Measurements from ENCODE around the gene GAL3ST1.
A peak's percentile ranks its signal among the peaks of the same experiment; 100 is the strongest.

GAL3ST1 gene

GRCh38 chr22:30591588-30592359 lies 17.3 kb upstream of the GAL3ST1 start, which contains the start of gene PES1:
PES1 (minus strand) TSS chr22:30591910; CDS start chr22:30591833, 77 bp downstream.
- Histone ChIP-seq H3K79me2 (ENCODE audit: insufficient read depth, low read length) (peaks cover 29% of the 10 kb centered on the region), H3K4me2 (ENCODE audit: insufficient read depth, low read length) (peak within 1 kb of the TSS; percentile 88), H3K4me1 (ENCODE audit: insufficient read depth, low read length) (peaks cover 25% of the 10 kb centered on the region), H3K27ac (ENCODE audit: low read length) (peak within 1 kb of the TSS; percentile 97), H3K4me3 (ENCODE audit: low read depth in 1 of 2, low read length in 2 of 2) (peak within 1 kb of the TSS; percentile 62 to 70), H3K9me3 (ENCODE audit: insufficient read depth, low read length, severe bottlenecking) (no peaks in the 10 kb centered on the region), H3K36me3 (ENCODE audit: insufficient read depth, low read length) (peaks cover 33% of the 10 kb centered on the region), H3K27me3 (ENCODE audit: insufficient read depth, low read length, poor library complexity) (no peaks in the 10 kb centered on the region), H3K9ac (ENCODE audit: low read depth, low read length) (peak within 1 kb of the TSS; percentile 61), H4K20me1 (ENCODE audit: insufficient read depth, low read length) (peaks cover 22% of the 10 kb centered on the region; the same call in 1 of the 2 replicates), H2AFZ (ENCODE audit: low read depth, low read length) (peak within 1 kb of the TSS; percentile 71)
- TF ChIP-seq EZH2 (IDR thresholded peaks at IDR 0.05; ENCODE audit: borderline replicate concordance, low read depth, low read length, severe bottlenecking) = no peak
- no peak for TF ChIP-seq CTCF (IDR thresholded peaks at IDR 0.05; ENCODE audit: borderline replicate concordance, extremely low read depth, low read length, poor library complexity, severe bottlenecking)
- peak; percentile 97 for DNase-seq
- ATAC-seq (ENCODE audit: insufficient read depth, low read depth) = peak; percentile 98

GRCh38 chr22:30591191-30591587 lies 16.7 kb upstream of the GAL3ST1 start:
- peak overlapping the region; percentile 62 to 70 for H3K4me3 ChIP-seq (ENCODE audit: low read depth in 1 of 2, low read length in 2 of 2)
- TF ChIP-seq CTCF (IDR thresholded peaks at IDR 0.05; ENCODE audit: borderline replicate concordance, extremely low read depth, low read length, poor library complexity, severe bottlenecking) = no peak
- no peak for TF ChIP-seq EZH2 (IDR thresholded peaks at IDR 0.05; ENCODE audit: borderline replicate concordance, low read depth, low read length, severe bottlenecking)
- H2AFZ ChIP-seq (ENCODE audit: low read depth, low read length) = peak overlapping the region; percentile 71
- peaks cover 24% of the 10 kb centered on the region; the same call in 1 of the 2 replicates for H4K20me1 ChIP-seq (ENCODE audit: insufficient read depth, low read length)
- H3K79me2 ChIP-seq (ENCODE audit: insufficient read depth, low read length) = peaks cover 29% of the 10 kb centered on the region
- no peak for DNase-seq
- no peak for ATAC-seq (ENCODE audit: insufficient read depth, low read depth)
- H3K27me3 ChIP-seq (ENCODE audit: insufficient read depth, low read length, poor library complexity) = no peaks in the 10 kb centered on the region
- H3K4me1 ChIP-seq (ENCODE audit: insufficient read depth, low read length) = peaks cover 25% of the 10 kb centered on the region
- H3K9me3 ChIP-seq (ENCODE audit: insufficient read depth, low read length, severe bottlenecking) = no peaks in the 10 kb centered on the region
- H3K4me2 ChIP-seq (ENCODE audit: insufficient read depth, low read length) = peak overlapping the region; percentile 88
- peaks cover 39% of the 10 kb centered on the region for H3K36me3 ChIP-seq (ENCODE audit: insufficient read depth, low read length)
- H3K27ac ChIP-seq (ENCODE audit: low read length) = peak overlapping the region; percentile 97
- peak overlapping the region; percentile 61 for H3K9ac ChIP-seq (ENCODE audit: low read depth, low read length)

GRCh38 chr22:30586414-30586813 lies 11.9 kb upstream of the GAL3ST1 start:
- H4K20me1 ChIP-seq (ENCODE audit: insufficient read depth, low read length) = peaks cover 54% of the 10 kb centered on the region
- H3K36me3 ChIP-seq (ENCODE audit: insufficient read depth, low read length) = peaks cover 85% of the 10 kb centered on the region
- peaks cover 27% of the 10 kb centered on the region for H3K79me2 ChIP-seq (ENCODE audit: insufficient read depth, low read length)

More at GRCh38 chr22:30586414-30586813, 11.9 kb upstream of the GAL3ST1 start:
- DNase-seq (no peak), ATAC-seq (ENCODE audit: insufficient read depth, low read depth) (no peak)
- H3K9ac ChIP-seq (ENCODE audit: low read depth, low read length) = no peak overlapping the region
- TF ChIP-seq CTCF (IDR thresholded peaks at IDR 0.05; ENCODE audit: borderline replicate concordance, extremely low read depth, low read length, poor library complexity, severe bottlenecking) (no peak), EZH2 (IDR thresholded peaks at IDR 0.05; ENCODE audit: borderline replicate concordance, low read depth, low read length, severe bottlenecking) (no peak)
- no peaks in the 10 kb centered on the region for H3K27me3 ChIP-seq (ENCODE audit: insufficient read depth, low read length, poor library complexity)
- no peak overlapping the region for H3K4me2 ChIP-seq (ENCODE audit: insufficient read depth, low read length)
- H3K27ac ChIP-seq (ENCODE audit: low read length) = no peak overlapping the region
- no peak overlapping the region for H3K4me3 ChIP-seq (ENCODE audit: low read depth in 1 of 2, low read length in 2 of 2)
- no peak overlapping the region for H2AFZ ChIP-seq (ENCODE audit: low read depth, low read length)
- peaks cover 21% of the 10 kb centered on the region for H3K4me1 ChIP-seq (ENCODE audit: insufficient read depth, low read length)
- H3K9me3 ChIP-seq (ENCODE audit: insufficient read depth, low read length, severe bottlenecking) = no peaks in the 10 kb centered on the region
